Head of caudate nucleus (tissue), 42 donors: Measurements from ENCODE around the gene FSHR.

Experiments
- DNase-seq, 42 donors: peaks; one replicate each; pipeline versions ENCODE4 v3.0.0 to v3.0.0-alpha.2; 2020 to 2021; ENCODE audit warnings: mixed read lengths in 7 of 42
- intact Hi-C: fragments of 100-400 bp; cut with DNase I; formaldehyde crosslinking; loops from one replicate; pipeline ENCODE4 v1.15.0; 2022

FSHR gene

DNA sequence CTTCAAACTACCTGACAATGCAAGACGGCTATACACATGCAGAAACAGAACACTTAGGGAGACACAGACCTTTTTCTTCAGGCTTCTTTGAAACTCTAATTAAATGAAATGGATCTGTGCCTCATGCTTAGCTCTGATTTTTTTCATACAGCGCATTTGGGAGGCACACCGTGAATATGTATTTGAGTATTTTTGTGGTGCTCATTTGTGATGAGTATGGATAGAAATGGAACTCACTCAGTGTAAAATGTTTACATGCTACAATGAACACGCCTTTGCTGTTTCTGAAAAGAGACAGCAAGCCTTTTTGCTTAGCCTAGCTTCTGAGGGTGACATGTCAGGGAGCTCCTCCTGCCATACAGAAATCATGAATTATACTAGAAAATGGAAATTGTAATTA, 113.3 kb downstream of the FSHR start:
- DNase-seq = no peak
- intact Hi-C loops = no loop called here

DNA sequence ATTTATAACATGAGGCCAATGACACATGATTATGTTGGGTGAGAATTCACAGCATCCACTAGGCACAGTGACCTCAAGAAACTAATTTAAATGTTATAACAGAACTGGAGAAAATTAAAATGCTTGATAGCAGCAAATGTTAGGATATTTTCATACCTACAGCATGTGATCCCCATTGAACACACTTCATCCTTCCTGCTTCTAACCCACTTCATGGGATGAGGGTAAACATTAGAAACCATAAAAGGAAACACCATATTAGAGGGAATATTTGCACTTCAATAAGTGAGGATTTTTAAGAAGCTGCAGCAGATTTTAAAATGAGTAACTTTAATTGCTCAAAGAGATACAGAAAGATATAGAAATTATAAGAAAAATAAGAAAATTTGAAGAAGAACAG, 117.1 kb downstream of the FSHR start:
- intact Hi-C loops = no loop called here
- DNase-seq = no peak

DNA sequence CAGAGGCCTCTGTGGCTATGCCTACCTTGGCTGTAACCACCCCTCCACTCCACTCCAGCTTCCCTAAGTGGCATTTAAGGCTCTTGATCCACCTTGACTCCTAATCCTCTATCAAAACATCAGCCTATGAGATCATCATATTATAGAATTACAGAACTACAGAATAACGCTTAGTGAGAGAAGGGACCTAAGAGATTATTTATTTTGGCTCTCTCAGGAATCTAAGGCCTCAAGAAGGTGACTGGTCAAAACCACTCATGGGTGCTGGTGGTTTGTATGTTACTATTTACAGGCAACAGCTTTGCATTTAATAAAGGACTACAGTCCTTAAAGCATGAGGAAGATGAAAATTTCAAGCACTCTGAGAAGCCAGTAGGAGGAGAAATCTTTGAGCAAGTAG, 118.8 kb downstream of the FSHR start:
- no peak for DNase-seq
- intact Hi-C loops = no loop called here

DNA sequence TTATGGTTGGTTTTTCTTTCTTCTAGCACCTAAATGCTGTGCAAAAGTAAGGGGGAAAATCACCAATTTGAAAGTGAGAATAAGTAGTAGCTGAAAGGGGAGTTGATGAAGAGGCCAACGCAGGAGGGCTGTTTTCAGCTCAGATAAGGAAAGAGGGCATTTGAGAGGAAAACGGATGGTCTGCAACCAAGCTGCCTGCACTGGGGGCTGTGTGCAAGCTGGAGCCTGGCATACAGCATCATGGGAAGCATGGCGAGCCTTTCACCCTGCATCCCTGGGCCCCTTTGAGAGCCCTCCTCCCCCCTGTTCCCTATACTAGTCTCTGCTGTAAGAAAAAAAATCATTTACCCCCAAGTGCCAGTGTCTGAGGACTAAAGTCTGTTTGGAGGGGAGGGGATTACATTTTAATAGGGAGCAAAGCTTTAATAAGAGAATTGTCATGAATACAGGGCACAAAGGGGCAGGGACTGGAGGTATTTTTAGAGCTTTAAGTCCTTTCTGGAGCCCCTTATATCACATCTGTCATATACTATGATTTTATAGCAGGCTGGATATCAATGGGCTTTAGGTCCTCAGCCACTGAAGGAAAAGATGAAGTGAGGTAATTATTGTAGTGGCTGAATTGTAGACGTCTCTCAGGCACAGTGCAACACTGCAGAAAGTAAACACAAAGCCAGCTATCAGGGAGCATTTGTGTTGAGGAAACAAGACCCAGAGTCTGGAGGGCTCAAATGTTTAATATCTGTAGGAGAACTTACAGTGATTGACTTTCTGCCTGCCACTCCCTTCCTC, 120.7 kb downstream of the FSHR start:
- no peak for DNase-seq
- intact Hi-C loops = no loop called here

DNA sequence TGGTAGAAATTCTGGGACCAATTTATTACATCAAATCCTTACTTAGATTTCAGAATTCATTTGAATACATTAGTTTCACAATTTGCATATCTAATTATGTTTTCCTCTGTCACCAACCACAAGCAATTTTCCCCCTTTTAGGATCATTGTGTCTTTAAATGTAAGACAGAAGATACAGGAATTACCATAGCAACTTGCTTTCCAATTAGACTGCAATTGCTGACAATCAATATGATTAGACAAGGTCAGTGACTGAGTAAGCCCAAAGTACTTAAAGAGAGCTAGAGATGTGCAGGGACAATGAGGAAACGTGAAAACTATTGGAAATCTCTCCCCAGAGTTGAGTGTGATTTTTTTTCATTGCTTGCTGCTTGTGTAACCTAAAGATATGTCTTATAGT, 121.4 kb downstream of the FSHR start:
- DNase-seq = no peak
- intact Hi-C loops = no loop called here

DNA sequence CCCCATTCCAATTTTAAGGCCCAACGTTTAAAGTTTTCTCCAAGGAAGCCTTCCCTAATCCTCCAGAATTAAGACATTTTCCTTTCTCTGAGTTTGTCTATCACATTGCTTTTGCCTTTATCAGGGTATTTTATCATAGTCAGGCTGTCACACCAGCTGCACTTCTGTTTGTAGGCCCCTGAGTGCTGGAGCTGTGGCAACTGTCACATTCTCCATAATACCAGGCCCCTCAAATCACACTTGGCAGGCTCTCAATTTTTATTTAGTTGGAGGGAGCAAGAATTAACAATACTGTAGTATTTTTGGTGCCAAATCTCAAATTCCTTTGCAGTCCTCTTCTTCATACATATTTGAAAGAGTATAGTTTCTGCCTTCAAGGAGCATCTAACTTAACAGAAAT, 122.2 kb downstream of the FSHR start:
- no peak for DNase-seq
- intact Hi-C loops = no loop called here

DNA sequence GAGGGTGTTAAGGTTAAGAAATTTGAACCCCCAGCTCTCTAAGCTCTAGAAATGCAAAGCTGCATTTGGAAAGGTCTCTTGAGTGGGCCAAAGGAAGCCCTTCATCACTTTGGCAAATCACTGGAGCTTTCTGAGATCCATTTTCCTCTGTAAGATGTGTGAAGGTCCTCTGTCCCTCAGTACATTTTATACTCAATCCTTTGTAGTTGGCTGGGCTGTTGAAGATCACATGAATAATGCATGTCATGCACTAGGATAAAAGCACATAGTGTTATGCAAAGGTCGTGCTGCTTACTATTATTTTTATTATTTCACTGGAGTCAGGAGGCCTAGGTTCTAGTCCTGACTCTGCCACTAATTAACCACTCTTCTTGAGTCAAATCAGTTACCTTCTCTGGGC, 124.9 kb downstream of the FSHR start:
- DNase-seq = no peak
- intact Hi-C loops = no loop called here

DNA sequence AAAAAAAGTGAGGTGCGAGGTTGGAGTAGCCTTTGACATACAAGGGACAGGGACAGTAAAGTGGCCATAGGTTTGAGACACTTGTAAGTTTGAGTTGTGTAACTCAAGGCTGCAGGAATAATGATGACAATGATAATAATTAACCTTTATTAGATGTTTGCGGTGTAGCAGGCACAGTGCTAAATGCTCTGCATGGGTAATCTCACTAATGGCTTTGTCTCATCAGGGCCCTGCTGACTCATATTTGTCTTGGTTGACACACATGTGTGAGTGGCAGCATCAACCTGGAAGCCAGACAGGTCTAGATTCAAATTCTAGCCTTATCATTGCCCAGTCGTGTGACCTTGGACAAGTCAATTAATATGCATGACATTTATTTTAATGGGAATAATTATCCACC, 126.2 kb downstream of the FSHR start:
- intact Hi-C loops = no loop called here
- DNase-seq = no peak

DNA sequence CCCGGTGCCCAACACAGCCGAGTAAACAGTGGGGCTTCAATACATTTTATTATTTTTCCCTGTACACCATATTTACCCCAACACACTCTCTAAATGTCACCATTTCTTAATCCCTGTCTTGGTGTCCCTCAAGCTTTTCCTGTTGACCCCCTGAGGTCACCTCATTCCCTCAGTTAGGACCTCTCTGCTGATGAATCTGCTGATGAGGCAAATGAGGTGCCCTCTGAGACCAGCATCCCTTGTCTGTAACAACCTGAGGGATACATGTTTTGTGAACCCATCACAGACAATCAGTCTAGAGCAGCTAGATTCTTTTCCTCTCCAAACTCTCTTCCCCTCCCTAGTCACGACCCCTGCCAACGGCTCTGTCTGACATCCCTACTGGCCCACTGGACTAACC, 127.6 kb downstream of the FSHR start:
- intact Hi-C loops = no loop called here
- DNase-seq = no peak

DNA sequence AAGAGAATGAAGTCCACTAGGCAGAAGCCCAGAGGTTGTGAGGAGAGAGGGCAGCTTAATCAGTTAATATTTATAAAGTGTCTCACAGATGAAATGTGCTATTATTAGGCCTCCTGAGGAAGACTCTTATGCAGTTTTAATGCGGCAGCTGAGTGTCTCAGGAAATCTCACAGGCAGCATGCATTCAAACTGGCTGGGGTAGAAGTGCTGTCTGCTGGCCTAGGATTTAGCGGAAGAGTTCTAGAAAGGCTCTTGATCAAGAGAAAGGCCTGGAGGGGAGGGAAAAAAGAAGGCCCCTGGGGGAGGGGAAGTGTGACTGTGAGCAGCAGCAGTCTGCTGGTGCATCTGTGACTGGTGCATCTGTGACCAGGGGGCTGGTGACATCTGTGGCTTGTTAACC, 133.0 kb downstream of the FSHR start:
- no peak for DNase-seq
- intact Hi-C loops = no loop called here

DNA sequence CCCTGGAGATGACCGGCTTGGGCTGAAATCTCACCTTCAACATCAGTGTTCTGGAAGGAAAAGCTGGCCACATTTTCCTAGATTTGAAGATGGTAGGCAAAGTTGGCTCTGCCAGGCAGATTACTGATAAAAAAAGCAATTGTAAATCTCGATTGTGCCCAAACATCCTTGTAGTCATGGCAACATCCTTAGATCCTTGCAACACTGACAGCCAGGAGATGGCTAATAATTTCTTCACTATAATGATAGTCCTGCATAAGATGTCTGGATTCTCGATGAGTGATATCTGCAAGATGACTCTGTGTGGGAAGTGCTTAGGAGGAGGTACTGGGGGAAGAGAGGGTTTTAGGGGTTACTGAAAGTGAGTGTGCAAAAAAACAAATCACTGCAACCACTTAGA, 149.1 kb downstream of the FSHR start:
- intact Hi-C loops = no loop called here
- peak in 1 of 42 donors; percentile 19 for DNase-seq

DNA sequence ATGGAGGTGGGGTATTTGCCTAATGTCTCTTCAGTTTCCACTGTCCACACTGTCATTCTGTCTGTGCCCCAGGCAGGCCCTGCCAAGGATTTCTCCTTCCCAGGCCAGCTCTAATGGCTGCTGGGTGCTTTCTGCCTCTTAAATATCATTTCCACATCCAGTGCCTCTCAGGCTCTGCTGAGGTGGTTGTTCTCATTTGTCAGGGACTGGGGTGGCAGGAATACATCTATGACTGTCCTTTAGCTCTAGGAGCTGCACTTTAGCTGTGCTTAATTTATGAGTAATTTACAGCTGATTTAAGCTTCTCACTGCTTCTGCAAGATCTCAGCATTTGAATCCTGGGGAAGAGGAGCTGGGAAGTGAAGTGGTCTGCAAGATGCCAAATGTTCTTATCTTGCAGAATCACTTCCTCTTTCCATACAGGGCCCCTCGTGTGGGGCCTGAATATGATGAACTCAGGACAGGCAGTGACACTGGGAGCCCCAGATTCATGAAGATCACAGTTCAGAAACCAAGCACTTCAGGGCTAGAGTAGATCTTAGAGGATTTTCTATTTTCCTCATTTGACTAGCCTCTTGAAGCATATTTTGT, 150.2 kb downstream of the FSHR start:
- DNase-seq = peak in 18 of 42 donors; percentile 5 to 52 (median 20)
- intact Hi-C loops = no loop called here

DNA sequence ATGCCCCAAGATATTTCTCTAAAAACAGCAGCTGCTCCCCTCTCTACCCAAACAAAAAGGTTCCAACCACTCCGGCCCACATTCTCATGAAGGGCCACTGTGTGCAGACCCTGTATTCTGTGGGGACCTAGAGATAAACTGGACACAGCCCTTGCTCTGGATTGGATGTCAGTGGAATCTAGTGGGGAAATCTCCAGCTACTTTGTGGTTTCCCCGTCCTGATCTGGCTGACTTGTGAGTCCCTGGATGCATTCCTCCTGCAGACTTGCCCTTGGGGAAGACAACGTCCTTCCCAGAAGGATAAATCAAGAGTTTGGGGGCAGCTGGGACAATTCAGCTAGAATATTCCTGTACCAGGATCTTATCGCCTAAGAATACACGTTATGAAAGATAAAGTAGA, 151.1 kb downstream of the FSHR start:
- intact Hi-C loops = no loop called here
- DNase-seq = no peak

DNA sequence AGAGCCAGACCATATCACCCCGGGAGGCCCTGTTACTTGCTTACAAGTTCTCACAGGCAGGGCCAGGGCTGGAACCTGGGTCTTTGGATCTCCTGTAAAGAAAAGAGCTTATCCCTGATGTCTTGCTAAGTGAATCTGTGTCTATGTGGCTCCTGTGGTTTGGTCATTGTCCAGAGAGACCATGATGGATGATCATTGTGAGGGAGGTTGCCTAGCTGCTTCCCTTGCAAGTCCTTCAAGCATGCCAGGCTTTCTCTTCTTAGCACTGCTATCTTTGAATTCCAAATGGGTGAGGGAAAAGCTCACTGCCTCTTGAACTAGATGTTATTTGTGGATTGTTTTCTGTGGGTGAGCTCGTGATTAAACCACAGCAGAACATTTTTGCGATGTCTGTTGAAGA, 151.6 kb downstream of the FSHR start:
- intact Hi-C loops = no loop called here
- no peak for DNase-seq

DNA sequence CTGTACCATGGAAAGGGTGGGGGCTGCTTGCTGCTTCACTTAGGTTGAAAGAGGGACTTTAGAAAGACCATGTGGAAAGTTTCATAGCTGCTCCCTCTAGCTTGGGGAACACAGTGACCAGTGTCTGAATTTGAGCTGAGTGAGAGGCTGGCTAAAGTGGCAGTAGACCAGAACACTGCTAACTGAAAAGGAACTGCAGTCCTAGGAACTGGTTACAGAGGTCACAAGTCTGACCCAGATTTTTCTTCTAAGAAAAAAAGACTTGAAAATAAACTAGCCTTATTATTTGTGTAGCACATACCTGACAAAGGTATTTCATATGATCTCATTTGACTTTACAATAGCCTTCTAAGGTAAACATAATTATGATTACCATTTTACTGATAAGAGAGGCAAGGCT, 153.6 kb downstream of the FSHR start:
- DNase-seq = no peak
- intact Hi-C loops = no loop called here

DNA sequence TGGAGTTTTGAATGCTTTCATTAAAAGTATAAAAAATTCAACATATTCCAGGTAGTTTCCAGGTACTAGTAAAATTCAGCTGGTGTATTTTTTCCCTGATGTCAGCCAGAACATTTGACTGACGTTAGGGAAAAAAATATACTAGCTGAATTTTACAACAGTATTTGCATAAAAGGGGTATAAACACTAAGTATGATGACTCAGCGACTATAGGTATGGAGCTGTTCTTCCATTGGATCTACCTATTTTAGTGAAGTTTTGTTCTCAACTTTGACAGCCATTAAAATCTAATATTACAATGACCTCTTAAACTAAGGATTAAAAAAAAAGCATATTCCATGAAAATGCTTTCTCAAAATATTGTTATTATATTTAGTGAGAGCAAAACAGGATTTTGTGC, 155.9 kb downstream of the FSHR start:
- intact Hi-C loops = no loop called here
- DNase-seq = no peak

DNA sequence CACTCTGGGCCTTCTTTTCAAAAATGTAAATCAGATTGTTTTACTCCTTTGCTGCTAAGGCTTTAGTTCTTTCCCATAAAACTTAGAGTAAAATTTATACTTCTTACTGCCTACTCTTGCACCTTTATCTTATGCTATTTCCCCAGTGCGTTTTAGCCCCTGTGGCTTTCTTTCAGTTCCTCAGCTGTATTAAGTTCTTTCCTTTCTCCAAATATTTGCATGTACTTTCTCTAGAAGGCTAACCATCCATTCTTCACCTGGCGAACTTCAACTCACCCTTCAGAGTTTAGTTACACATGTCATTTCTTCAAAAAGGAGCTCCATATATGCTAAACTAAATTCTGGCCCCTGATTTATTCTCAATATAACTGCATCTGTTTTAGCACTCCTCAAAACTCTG, 160.7 kb downstream of the FSHR start:
- intact Hi-C loops = no loop called here
- no peak for DNase-seq

DNA sequence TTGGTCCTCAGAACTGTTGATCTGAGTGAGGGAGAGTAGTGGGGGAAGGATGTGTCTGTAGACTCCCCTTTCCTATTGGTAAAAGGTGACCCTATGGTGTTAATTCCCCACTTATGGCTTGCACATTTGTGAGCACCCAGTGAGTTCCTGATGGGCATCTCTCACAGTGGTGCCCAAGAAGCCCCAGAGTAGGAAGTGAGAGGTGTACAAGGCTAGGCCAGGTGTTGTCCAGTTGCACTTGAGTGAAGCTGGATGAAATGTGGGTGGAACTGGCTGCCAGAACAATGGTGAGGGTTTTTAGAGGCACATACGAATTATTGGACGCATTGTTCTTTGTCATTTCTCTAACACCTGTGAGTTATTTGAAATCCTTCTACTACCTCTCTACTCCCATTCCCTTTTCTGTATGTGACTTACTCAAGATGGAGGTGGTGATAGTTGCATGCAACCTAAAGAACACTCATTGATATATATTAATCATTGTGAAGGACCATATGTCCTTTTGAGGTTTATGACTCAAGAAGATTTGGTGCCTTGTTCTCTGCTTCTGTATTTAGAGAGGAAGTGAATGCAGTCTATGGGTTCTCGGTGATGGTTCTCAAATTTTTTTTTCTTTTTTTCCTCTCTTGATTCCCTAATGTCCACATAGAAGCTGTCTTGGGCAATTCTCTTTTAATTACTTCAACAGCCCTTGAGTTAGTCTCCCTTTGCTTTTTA, 162.7 kb downstream of the FSHR start:
- no peak for DNase-seq
- intact Hi-C loops = no loop called here

DNA sequence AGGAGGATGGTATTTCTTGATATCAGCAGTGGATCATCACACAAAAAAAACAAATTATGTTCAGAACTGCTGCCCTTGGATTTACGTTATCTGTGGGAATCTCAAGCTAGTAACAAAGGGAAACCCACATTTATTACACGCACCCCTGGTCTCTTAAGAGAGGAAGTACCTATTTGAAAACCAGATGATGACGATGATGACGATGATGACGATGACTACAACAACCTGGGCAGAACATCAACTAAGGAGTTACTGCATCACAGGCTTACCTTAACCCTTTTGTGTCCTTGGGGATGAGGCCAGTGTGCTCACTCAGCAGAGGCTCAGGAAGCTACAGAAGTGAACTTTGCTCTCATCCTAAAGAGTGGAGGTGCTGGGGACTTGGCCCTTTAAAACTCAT, 169.4 kb downstream of the FSHR start:
- DNase-seq = no peak
- intact Hi-C loops = no loop called here

DNA sequence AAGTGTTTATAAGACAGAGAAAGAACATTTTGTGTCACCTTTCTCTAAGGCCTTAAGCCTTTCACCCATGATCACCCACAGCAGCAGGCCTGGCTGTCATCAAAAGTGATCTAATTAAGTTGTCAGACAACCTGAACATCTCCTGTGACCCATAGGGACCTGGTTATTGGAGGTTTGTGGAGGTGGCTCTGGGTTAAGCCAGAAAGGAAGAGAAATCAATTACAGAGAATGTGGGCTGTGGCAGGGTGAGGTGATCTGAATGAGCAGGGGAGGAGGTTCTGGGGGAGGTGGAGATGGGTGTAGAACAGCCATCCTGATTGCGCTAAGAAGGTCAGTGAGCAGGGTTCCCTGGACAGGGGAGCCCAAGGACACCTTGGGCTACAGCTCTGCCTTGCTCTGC, 170.8 kb downstream of the FSHR start:
- intact Hi-C loops = no loop called here
- peak in 1 of 42 donors; percentile 6 for DNase-seq
